Osteoblast (primary cell): ENCODE results near the gene IRS2. TPM values are rescaled to one million over a fixed set of nuclear protein-coding genes. Genes with fewer than 3 reads are reported as not detected.

Source experiments
- DNase-seq: peaks from one replicate; pipeline ENCODE4 v3.0.0; 2011; ENCODE audit warnings: low spot score, mixed read lengths; ENCODE audit not compliant: insufficient read length; ENCODE audit errors: missing footprints
- H2AFZ ChIP-seq: 2 replicates; pipeline ENCODE4 v1.6.0; 2011; ENCODE audit warnings: mild to moderate bottlenecking, low read length
- H3K27ac ChIP-seq: 2 replicates; pipeline ENCODE4 v1.5.1; 2011; ENCODE audit warnings: mild to moderate bottlenecking, low read depth, low read length, moderate library complexity
- H3K27me3 ChIP-seq: 2 replicates; pipeline ENCODE4 v1.6.0; 2012; ENCODE audit warnings: mild to moderate bottlenecking, control low read depth, inconsistent platforms, low read length, moderate library complexity; ENCODE audit not compliant: insufficient read depth
- H3K36me3 ChIP-seq: 2 replicates; pipeline ENCODE4 v1.5.1; 2011; ENCODE audit warnings: mild to moderate bottlenecking, low read length, control low read depth, moderate library complexity; ENCODE audit not compliant: insufficient read depth
- H3K4me1 ChIP-seq: 2 replicates; pipeline ENCODE4 v1.5.1; 2011; ENCODE audit warnings: mild to moderate bottlenecking, low read length, control low read depth, moderate library complexity; ENCODE audit not compliant: insufficient read depth
- H3K4me2 ChIP-seq: 2 replicates; pipeline ENCODE4 v1.6.0; 2011; ENCODE audit warnings: mild to moderate bottlenecking, low read length; ENCODE audit not compliant: insufficient read depth
- H3K4me3 ChIP-seq: fragments of 200-600 bp; sonication (generic); 3 replicates; pipeline ENCODE4 v1.5.1; 2012; ENCODE audit warnings: mild to moderate bottlenecking, low read length, inconsistent platforms; ENCODE audit not compliant: insufficient read depth
- H3K79me2 ChIP-seq: 2 replicates; pipeline ENCODE4 v1.6.0; 2012; ENCODE audit warnings: mild to moderate bottlenecking, low read length, control low read depth, inconsistent platforms; ENCODE audit not compliant: insufficient read depth
- H3K9me3 ChIP-seq: 2 replicates; pipeline ENCODE4 v1.5.1; 2011; ENCODE audit warnings: low read depth, low read length, control low read depth
- H4K20me1 ChIP-seq: 2 replicates; pipeline ENCODE4 v1.6.0; 2012; ENCODE audit warnings: mild to moderate bottlenecking, low read length, control low read depth; ENCODE audit not compliant: insufficient read depth
- total RNA-seq: library from RNA; depleted of rRNA; stranded (reverse); fragments of >200 nt; gene quantifications from 2 replicates; pipeline ENCODE4 v1.2.3, GENCODE V29; 2012
- TF ChIP-seq, protein P1 (sequence below): IDR thresholded peaks from 2 replicates; pipeline ENCODE4 v1.5.1; 2011; ENCODE audit warnings: mild to moderate bottlenecking, low read depth, low read length, moderate library complexity; ENCODE audit errors: extremely low read depth

IRS2 gene
- total RNA-seq, 1 donor: 8.3 TPM

GRCh38 chr13:109804654-109805053 is 18.3 kb upstream of the IRS2 start:
- Histone ChIP-seq H3K9me3 (no peaks in the 10 kb centered on the region), H2AFZ (no peak overlapping the region), H3K4me3 (no peak overlapping the region), H3K27ac (no peak overlapping the region), H3K4me2 (no peak overlapping the region), H3K4me1 (no peaks in the 10 kb centered on the region), H3K79me2 (no peaks in the 10 kb centered on the region), H3K27me3 (peaks cover 3% of the 10 kb centered on the region), H4K20me1 (no peaks in the 10 kb centered on the region), H3K36me3 (no peaks in the 10 kb centered on the region)
- TF ChIP-seq, protein P1, sequence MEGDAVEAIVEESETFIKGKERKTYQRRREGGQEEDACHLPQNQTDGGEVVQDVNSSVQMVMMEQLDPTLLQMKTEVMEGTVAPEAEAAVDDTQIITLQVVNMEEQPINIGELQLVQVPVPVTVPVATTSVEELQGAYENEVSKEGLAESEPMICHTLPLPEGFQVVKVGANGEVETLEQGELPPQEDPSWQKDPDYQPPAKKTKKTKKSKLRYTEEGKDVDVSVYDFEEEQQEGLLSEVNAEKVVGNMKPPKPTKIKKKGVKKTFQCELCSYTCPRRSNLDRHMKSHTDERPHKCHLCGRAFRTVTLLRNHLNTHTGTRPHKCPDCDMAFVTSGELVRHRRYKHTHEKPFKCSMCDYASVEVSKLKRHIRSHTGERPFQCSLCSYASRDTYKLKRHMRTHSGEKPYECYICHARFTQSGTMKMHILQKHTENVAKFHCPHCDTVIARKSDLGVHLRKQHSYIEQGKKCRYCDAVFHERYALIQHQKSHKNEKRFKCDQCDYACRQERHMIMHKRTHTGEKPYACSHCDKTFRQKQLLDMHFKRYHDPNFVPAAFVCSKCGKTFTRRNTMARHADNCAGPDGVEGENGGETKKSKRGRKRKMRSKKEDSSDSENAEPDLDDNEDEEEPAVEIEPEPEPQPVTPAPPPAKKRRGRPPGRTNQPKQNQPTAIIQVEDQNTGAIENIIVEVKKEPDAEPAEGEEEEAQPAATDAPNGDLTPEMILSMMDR: no peak
- no peak for DNase-seq

DNA sequence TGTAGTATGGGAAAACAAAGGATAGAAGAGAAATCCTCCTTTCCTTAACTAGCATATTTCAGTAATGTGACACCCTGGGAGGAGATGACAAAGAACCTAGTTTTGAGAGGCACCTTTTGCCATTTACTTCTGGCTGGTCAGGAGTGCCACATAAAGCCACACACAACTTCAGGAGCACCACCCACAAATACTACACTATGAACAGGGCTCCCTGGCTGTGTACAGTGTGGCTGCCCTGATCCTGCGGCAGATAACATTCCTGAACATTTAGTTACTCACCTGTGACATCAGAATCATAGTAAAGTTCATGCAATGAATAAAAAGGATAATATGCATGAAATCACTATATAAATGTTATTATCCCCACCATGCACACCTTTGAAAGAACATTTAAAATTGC is 17.4 kb upstream of the IRS2 start:
- H3K4me3 ChIP-seq: no peak overlapping the region
- H4K20me1 ChIP-seq: no peaks in the 10 kb centered on the region
- no peak overlapping the region for H2AFZ ChIP-seq
- no peaks in the 10 kb centered on the region for H3K4me1 ChIP-seq
- no peak overlapping the region for H3K27ac ChIP-seq
- peaks cover 3% of the 10 kb centered on the region for H3K27me3 ChIP-seq
- TF ChIP-seq, protein P1: no peak
- no peaks in the 10 kb centered on the region for H3K36me3 ChIP-seq
- H3K79me2 ChIP-seq: no peaks in the 10 kb centered on the region
- no peak for DNase-seq
- no peak overlapping the region for H3K4me2 ChIP-seq
- no peaks in the 10 kb centered on the region for H3K9me3 ChIP-seq

- Histone ChIP-seq H3K79me2 (no peaks in the 10 kb centered on the region), H3K4me2 (no peak overlapping the region)
- TF ChIP-seq, protein P1: no peak
Observed at GRCh38 chr13:109802936-109803335, 16.6 kb upstream of the IRS2 start.

DNA sequence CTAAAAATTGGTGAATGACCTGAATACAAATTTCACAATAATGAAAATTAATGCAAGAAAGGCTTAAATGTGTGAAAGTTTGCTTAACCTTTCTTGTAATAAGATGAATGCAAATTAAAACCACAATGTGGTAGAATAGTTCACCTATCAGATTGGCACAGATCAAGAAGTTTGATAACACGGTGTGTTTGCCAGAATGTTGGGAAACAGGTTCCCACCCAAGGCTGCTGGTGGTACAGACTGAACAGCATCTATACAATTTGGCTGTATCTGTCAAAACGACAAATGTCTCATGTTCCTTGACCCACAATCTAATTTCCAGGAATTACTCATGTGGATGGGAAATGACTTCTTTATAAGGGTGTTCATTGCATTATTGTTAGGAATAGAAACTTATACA is 8.6 kb upstream of the IRS2 start:
- Histone ChIP-seq H3K4me1 (no peaks in the 10 kb centered on the region), H4K20me1 (no peaks in the 10 kb centered on the region), H3K4me2 (no peak overlapping the region), H3K36me3 (no peaks in the 10 kb centered on the region), H3K4me3 (no peak overlapping the region), H3K9me3 (no peaks in the 10 kb centered on the region), H2AFZ (no peak overlapping the region), H3K27ac (no peak overlapping the region), H3K79me2 (no peaks in the 10 kb centered on the region), H3K27me3 (peaks cover 29% of the 10 kb centered on the region)
- DNase-seq: no peak
- TF ChIP-seq, protein P1: no peak

More at GRCh38 chr13:109802936-109803335, 16.6 kb upstream of the IRS2 start:
- Histone ChIP-seq H2AFZ (no peak overlapping the region), H3K36me3 (no peaks in the 10 kb centered on the region), H4K20me1 (no peaks in the 10 kb centered on the region), H3K4me3 (no peak overlapping the region), H3K4me1 (no peaks in the 10 kb centered on the region), H3K27ac (no peak overlapping the region), H3K27me3 (peaks cover 7% of the 10 kb centered on the region), H3K9me3 (no peaks in the 10 kb centered on the region)
- no peak for DNase-seq
